ENCODE data around the gene XCL2.
"Not testable (repeated sequence)": the region's sequence is repeated elsewhere in the genome, so short reads cannot be mapped to it uniquely, and the experiment has no call there.

The XCL2 gene

GRCh38 chr1:168543840-168544498 is at the start of gene XCL2:
TSS of gene XCL2 (minus strand) at chr1:168543997. CDS start at chr1:168543964, 33 bp downstream.
- not testable (repeated sequence) for DNase-seq

DNA sequence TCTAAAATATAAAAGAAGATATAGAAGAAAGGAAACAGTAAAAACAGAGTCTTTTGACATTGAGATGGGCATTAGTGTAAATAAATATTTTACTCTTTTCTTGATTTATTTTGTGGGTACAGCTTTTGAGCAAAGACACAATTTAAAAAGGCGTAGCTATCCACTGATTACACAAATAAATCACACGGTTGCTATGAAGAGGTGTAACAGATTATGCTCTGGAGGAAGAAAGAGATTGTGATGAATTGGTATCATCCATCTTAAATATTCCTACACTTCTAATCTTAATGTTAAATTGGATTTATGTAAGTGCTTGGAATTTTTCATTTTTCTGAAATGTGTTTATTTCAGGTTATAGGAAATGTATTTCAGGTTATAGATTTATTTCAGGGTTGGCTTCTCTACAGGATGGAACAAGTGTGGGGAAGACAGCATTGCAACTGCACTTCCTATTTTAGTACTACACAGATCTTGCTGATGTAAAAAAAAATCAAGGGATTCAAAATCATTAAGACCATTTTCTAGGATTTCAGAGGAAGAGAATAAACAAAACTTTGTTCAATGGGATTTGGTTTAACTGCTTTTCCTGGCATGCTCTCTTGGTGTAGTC is 47.9 kb upstream of the XCL2 start:
- DNase-seq, result no peak

GRCh38 chr1:168591066-168591465 is 47.3 kb upstream of the XCL2 start:
- DNase-seq, result no peak

GRCh38 chr1:168589167-168589566 is 45.4 kb upstream of the XCL2 start:
- DNase-seq, result no peak

GRCh38 chr1:168585937-168586336 is 42.1 kb upstream of the XCL2 start:
- no peak for DNase-seq

- no peak for DNase-seq
Measured at GRCh38 chr1:168585191-168585590, 41.4 kb upstream of the XCL2 start.

DNA sequence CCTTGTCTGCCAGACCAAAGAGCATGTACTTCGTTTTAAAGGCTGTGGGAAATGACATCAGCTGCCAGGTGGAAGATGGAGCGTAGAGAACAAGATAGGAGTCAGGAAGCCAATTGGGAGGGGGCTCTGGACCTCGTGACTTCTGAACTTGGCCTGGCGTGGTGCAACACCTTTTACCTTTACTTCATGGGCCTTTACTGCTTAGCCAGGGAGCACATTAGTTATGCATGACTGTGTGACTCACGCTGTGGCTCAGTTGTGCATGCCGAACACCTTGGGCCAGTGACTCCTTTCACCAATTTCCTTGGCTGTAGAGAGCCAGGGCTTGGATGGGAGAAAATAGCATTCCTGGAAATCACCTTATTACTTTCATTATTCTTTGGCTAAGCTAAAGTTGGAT is 39.8 kb upstream of the XCL2 start:
- no peak for DNase-seq

- no peak for DNase-seq
Measured at GRCh38 chr1:168582688-168583336, 39.0 kb upstream of the XCL2 start.

DNA sequence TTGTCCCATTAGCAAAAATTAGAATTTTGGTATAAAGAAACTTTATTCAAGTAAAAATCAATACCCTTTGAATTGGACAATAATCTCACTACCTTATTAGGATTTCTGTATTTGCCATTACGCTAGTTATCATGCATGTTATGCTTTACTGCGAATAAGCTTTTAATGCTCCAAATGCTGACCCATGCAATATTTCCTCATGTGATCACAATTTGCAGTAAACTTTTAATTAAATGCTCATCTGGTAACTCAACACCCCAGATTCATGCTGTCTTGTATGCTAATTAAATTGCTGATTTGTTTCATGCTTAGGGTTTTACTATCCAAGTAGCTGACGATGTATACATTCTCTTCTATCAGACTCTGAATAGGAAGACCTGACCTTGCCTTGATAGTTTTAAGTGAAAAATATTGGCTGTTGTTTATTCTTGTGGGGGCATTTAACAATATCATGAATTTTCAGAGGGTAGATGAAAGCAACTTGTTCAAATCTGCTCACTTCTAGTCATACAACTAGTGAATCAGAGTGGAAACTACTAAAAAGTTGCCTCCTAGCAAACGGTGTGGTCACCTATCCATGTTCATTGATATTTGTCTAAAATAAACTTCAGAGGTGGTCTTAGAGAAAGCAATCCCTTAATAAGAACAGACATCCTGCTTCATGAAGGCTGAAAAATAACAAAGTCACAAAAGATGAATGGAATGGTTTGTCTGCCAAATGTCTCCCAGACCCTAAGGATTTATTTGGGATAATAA is 38.2 kb upstream of the XCL2 start:
- DNase-seq, result no peak

- not testable (repeated sequence) for DNase-seq
Measured at GRCh38 chr1:168580991-168581390, 37.2 kb upstream of the XCL2 start.

DNA sequence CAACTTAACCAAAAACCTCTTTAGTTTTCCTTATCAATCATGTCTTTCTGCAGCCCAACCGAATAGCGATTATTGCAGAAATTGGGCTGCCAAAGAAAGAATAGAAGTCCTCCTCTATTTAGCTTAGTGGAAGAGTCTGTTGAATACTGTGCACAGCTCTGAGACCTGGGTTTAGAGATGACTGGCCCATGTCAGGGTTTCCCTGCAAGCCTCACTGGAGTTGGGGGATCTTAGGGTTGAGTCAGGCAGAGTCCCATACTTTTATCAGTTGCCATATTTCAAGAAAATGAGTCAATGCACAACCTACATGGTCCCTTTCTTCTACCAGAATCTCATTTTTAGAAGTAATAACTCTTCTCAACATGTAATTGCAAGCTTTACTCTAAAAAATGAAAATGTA is 36.5 kb upstream of the XCL2 start:
- not testable (repeated sequence) for DNase-seq

- not testable (repeated sequence) for DNase-seq
Measured at GRCh38 chr1:168578531-168579185, 34.9 kb upstream of the XCL2 start.

- not testable (repeated sequence) for DNase-seq
Measured at GRCh38 chr1:168576245-168576688, 32.5 kb upstream of the XCL2 start, which contains the start of gene XCL1. TSS of gene XCL1 (plus strand) at chr1:168576605. CDS start at chr1:168576638, 33 bp downstream.

GRCh38 chr1:168574234-168574633 is 30.4 kb upstream of the XCL2 start:
- peak; percentile 48 to 63 for DNase-seq

DNA sequence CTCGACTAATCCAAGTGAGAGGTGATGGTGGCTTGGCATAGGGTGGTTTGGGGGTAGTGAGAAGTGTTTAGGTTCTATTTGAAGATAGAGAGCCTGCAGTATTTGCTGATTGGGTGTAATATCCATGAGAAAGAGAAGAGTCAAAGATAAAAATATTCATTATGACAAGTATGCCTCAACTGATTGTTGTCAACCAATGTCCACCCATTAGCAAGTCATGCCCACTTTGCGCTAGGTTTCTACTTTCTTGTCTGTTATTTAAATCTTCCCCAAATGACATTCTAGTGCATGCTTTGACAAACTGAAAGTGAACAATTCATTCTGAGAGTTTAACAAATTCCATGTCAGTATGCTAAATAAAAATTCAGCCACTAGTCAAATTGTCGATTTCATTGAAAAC is 28.8 kb upstream of the XCL2 start:
- no peak for DNase-seq

DNA sequence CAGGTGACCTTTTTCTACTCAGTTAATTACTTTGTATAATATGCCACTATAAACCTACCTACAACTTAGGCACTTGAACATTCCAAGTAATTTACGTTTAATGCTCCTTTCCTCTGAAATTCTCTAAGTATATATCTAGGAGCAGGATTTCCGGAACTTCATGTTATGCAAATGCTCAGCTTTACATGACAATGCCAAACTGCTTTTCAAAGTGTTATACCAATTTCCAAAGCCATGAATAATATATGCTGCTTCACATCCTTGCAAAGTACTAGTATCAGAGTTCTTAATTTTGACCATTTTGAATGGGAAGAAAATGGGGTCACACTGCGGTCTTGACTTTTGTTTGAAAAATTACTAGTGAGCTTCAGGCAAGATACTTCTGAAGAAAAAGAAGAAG is 26.9 kb upstream of the XCL2 start:
- no peak for DNase-seq

GRCh38 chr1:168568346-168568745 is 24.5 kb upstream of the XCL2 start:
- DNase-seq, result no peak

DNA sequence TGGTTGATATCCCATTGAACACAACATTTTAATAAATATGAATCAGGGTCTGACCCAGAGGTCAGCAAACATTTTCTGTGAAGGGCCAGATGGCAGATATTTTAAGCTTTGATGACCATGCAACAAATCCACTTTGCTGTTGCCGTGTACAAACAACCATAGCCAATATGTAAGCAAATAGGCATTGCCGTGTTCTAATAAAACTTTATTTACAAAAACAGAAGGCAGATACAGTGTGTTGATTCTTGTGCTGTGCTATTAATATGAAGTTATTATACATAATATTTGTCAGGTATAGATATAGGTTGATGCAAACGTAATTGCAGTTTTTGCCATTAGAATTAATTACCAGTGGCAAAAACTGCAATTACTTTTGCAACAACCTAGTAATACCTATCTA is 23.8 kb upstream of the XCL2 start:
- DNase-seq, result no peak

DNA sequence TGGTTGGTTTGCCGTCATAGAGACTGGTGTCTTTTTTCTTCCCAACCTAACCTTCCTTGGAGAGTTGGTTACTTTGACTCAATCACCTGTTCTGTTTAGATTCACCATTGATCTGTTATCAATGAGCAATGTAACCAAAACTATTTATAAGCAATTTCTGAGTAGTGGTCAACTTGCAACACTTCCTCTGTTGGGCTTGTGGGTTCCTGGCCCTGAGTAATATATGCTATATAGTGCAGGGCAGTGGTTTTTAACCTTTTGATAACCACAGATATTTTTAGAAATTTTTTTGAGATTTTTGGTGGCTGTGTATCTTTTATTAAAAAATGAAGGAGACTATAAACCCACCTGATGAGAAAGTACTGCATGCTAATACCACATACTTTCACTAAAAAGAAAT is 23.2 kb upstream of the XCL2 start:
- no peak for DNase-seq

GRCh38 chr1:168565825-168566224 is 22.0 kb upstream of the XCL2 start:
- DNase-seq, result no peak

- no peak for DNase-seq
Measured at GRCh38 chr1:168561989-168562388, 18.2 kb upstream of the XCL2 start.

DNA sequence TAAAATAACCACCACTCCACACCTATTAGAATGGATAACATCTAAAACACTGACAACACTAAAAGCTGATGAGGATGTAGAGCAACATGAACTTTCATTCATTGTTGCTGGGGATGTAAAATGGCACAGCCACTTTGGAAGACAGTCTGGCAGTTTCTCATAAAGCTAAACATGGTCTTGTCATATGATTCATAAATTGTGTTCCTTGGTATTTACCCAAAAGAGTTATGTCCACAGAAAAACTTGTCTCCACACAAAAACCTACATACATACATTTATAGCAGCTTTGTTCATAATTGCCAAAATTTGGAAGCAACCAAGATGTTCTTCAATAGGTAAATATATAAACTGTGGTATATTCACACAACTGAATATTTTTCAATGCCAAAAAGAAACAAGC is 16.6 kb upstream of the XCL2 start:
- DNase-seq, result no peak

DNA sequence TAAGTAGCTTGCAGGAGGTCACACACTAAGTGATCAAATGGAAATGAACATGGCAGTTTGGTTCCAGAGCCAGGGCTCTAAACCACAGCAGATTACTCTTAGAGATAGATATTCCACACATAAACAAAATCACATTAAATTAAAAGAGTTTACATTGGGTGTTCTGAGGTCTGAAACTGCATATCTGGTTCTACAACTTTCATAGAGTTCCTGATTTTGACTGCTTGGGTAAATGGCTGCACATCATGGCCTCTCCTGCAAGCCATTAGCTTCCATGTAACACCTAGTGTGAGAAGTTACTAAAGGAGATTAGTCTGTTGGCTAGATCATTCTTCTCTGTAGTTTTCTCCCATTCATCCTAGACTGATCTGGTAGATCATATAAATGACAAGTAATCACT is 12.8 kb upstream of the XCL2 start:
- DNase-seq, result no peak
